Activated T-cell treated with anti-CD3 and anti-CD28 coated beads for 1 hour (primary cell): ENCODE results near the gene CA5B.
A peak's percentile ranks its signal among the peaks of the same experiment; 100 is the strongest.
"Not testable (repeated sequence)": the region's sequence is repeated elsewhere in the genome, so short reads cannot be mapped to it uniquely, and the experiment has no call there.

ENCODE experiments used
- DNase-seq: peaks from one replicate; pipeline ENCODE4 v3.0.0-alpha.2; 2020; ENCODE audit warnings: low read depth

CA5B gene

DNA sequence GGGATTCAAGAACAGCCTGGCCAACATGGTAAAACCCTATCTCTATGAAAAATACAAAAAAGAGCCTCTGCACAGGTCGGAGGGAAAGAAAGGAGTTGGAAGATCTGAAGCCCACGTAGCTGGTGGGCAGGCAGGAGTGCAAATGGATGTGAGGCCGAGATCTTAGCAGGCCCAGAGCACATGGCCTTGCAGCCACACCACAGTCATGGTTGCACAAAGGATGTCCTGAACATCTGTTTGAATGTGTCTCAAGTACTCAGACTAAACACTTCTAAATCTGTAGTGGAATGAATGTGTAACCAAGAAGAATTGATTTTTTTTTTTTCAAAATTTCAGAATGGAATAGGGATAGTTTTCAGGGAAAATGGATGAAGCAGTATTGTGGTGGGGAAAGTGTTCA is 10.8 kb downstream of the CA5B start:
- DNase-seq: no peak

DNA sequence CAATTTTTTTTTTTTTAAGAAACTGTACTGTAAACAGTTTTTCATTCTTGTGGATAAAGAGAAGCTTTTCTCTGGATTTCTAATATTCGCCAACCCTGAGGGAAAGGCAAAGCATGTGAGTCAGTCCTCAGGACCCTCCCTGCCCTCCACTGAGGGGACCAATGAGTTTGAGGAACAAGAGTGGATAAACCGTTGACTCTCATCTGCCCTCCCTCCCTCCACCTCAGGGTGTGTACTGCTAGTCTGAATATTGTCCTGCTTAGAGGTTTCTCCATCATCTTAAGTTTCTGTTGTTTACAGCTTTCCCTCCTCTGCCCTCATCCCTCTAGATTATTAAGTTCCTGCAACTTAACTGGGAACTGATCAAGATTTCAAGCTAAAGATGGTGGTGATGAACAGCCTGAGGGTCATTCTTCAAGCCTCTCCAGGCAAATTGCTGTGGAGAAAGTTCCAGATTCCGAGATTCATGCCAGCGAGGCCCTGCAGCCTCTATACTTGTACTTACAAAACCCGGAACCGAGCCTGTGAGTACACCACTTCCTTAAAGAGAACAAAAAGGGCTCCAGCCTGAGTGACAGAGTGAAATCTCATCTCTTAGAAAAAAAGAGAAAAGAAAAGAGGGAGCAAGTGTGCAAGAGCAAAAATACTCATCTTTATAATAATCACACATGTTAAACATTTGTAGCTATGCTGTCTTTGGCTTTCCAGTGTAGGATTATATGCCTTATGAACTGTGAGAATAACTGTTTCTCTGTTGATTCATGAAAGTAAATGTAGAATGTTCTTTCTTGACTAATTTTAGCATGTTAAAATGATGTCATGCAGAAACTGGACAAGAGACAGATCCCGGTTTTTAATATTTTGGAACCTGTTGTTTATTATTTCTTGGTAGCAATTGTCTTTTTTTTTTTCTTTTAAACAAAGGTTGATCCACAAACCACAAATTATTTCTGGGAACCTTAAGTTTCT is 11.9 kb downstream of the CA5B start:
- no peak for DNase-seq

DNA sequence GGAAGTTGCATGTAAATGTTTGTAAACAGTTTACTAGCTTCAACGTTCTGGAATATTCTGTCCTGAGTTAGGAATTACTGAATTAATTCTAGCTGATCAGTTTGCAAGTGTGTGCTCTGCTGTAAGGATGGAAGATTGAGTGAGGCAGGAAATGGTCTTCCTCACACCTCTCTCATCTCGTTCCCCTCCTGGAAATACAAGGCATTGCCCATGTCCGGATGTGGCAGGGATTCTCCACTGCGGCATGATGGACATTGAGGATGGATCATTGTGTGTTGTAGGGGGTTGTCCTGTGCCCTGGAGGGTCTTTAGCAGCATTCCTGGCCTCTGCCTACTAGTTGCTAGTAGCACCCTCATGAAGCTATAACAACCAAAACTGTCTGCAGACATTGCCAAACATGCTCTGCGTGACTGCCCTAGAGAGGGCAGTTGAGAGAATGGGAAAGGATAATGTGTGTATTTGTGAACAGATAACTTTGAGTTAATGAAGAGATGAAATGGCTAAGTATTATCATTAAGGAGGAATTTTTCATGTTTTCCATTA is 12.6 kb downstream of the CA5B start:
- DNase-seq: no peak

DNA sequence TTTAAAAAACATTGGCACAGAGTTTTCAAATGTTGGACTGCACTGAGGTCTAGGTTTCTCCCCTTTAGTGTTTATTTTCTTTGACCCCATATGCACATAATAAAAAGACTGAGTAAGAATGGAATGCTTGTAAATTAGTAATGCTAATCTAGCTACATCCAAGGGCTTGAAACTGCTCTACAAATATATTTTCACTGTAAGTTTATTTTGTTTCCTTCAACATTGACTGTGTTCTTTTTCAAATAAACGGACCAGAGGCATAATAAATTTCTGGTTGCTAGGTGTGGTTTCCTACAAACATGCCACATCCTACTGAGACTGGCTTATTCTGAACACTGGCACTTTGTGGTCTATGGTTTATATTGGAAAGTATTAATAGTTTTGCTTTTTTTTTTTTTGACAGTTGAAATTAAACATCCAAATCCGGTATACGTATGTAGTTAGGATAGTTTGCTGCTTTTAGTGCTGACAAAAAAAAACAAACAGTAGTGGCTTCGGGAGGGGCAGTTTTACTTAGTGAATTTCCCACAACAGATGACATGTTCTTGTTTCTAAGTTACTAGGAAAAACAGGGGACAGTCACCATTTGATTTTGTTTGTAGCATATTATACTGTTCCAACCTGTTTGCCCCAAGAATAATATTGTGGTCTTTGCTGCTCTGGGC is 13.2 kb downstream of the CA5B start:
- no peak for DNase-seq

DNA sequence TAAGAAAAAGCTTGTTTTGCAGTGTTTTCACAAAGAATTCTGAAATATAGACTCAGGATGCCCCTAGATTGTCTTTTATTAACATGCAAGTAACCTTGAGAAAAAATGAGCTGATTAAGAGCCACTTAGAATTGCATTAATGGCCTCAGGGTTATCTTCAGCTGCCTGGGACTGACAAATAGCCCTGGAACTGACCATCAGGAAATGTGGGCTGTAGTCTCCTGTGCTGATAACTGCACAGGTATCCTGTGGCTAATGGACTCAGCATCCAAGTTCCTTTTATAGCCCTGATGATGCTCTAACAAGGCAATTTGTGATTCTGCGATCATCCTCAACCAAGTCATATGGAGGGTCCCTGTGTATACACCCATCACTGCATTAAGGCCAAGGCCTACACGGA is 17.0 kb downstream of the CA5B start:
- DNase-seq: no peak

DNA sequence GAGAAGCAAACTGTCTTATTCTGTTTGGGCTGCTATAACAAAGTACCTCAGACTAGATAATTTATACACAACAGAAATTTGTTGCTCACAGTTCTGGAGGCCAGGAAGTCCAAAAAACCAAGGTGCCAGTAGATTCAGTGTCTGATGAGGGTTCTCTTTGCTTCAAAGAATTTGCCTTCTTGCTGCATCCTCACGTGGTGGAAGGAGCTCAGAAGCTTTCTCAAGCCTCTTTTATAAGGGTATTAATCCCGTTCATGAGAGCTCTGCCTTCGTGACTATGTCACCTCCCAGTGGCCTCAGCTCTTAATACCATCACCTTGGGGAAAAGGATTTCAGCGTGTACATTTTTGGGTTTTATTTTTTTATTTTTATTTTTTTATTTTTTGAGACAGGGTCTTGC is 20.1 kb downstream of the CA5B start:
- DNase-seq: no peak

DNA sequence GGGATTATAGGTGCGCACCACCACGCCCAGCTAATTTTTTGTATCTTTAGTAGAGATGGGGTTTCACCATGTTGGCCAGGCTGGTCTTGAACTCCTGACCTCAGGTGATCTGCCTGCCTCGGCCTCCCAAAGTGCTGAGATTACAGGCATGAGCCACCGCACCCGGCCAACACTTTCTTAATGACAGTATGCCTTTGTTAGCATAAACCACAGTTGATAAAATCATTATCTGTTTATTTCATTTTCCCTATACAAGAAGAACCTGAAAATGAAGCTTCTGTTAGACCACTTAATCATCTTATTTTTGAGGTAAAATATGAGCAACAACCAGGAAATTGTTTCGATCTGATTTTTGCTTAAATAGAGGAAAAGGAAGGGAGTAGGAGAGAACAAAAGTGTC is 21.8 kb downstream of the CA5B start:
- DNase-seq: not testable (repeated sequence)

DNA sequence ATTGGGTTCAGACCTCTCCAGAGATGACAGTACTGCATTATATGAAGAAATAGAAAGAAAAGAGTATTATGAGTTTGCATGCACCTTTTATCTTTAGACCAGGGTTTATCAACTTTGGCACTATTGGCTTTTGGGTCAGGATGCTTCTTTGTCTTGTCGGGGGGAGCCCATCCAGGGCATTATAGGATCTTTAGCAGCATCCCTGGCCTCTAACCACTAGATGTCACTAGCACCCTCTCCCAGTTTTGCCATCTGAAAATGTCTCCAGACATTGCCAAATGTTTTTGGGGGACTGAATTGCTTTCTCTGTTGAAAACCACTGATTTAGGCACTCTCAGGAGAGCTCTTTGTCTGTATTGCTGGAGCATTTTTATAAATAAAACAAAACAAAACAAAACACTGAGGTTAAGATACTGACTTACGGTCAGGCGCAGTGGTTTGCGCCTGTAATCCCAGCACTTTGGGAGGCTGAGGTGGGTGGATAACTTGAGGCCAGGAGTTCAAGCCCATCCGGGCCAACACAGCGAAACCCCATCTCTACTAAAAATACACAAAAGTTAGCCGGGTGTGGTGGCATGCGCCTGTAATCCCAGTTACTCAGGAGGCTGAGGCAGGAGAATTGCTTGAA is 23.6 kb downstream of the CA5B start:
- no peak for DNase-seq

DNA sequence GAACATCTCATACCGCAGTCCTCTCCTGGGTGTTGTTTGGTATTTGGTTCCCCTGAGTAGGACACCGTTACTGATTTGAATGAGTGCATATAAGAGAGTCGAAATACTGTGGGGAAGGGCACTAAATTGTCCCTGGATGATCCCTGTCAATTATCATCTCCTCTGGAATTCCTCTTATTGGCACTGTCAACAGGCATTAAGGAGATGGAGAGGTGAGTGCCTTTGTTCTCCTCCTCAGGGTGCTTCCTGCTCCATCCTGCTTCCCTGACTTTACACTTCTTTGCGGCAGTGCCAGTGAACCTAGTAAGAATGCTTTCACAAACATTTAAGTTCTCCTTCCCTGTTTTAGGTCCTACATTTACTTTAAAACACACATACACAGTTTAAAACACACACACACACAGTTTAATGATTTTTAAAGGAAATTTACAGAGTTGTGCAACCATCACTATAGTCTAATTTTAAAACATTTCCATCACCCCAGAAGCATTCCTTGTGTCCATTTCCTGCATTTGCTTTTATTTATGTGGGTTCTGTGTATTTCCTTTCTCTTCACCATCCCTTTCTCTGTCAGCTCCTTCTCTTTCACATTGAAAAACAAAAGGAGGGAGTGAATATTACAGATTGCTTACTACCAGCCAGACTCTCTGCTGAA is 31.4 kb downstream of the CA5B start:
- no peak for DNase-seq

DNA sequence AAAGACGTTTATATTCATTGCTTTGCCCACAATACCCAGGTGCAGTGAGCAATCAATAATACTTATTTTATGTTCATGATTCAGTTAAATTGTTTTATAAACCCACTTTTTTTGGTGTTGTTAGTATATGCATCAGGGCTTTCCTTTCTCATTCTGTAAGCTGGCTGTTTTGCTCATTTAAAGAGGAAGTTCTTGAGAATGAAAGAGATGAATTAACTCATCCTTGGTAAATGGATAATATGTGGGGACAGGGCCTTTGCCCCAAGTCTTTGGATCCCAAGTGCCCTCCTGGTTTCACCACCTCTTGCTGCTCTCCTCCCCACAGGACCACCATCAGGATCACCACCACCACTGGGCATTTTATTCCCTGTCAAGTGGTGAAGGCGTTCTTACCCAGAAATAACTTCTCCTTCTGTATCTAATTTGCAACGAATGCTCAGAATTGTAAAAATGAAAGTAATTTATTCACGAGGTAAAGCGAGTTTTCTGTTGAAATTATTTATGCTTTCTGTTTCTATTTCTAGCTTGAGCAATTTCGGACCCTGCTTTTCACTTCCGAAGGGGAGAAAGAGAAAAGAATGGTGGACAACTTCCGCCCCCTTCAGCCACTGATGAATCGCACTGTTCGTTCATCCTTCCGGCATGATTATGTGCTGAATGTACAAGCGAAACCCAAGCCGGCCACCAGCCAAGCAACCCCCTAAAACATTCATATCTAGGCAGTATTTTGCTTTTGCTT is 44.1 kb downstream of the CA5B start:
- DNase-seq: no peak

DNA sequence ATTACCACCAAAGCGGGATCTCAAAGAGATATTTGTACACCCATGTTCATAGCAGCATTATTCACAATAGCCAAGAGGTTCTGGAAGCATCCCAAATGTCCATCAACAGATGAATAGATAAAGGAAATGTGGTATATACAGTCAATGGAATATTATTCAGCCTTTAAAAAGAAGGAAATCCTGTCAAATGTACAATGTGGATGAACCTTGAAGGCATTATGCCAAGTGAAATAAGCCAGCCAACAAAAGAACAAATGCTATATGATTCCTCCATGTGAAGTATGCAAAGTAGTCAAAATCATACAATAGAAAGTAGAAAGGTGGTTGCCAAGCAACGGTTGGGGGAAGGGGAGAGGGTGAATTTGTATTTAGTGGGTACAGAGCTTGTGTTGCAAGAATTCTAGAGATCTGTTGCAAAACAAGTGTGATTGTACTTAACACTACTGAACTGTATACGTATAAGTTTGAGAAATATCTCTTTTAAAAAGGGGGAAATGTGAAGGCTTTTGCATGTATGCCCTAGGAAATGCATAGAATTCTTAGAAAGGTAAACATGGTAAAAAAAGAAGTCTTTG is 47.2 kb downstream of the CA5B start:
- DNase-seq: no peak

DNA sequence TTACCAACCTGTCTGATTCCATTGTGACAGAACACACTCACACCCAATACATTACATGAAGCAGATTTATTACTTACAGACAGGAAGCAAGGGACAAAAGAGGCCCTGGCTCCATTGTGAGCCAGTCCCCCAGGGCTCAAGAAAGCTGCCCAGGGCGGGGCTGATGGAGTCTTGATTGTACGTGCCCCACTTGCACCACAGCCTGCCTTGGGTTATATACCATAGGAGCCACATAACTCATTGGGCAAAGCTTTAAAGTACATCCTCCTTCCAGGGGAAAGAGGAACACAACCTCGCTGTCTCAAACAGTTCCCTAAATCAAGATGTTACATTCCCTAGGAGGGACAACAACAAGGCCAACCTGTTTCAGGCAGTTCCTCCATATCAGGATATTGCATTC is 48.8 kb downstream of the CA5B start:
- no peak for DNase-seq

DNA sequence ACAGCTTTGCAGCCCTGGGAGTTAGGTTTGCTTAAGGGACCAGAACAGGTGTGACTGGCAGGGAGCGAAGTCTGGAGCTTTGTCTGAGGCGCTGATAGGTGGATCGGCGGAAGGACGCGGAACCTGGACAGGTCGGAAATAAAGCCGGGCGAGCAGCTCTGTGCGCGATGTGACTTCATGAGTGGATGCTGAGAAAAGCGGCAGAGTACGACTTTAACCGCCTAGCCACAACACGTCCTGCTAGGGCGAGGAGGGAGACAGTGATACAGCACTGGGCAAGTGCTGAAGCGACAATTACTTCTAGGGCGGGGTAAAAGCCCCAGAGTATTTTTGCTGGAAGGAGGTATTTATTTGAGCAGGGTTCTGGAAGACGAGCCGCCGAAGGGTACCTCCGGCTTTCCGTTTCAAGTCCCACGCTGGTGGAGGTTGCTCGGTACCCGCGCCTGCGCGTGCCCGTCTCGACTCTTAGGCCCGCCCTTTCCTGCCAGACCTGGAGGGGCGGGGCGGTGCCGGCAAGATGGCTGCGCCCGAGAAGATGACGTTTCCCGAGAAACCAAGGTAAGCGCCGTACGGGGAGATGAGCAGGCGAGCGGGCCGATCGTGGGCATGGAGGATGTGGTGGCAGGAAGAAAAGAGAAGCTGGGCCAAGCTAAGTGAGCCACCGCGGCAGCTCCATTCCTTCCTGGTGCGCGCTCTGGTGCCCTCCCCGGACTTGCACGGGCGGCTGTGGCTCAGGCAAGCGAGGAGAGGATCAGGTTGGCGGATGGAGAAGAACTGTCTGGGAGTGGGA is 52.1 kb downstream of the CA5B start, which contains the start of gene ZRSR2:
TSS of gene ZRSR2 (plus strand) at position 506 of the 790 bp plus-strand sequence. CDS start at position 518, 12 bp downstream.
- DNase-seq: peak; percentile 70

DNA sequence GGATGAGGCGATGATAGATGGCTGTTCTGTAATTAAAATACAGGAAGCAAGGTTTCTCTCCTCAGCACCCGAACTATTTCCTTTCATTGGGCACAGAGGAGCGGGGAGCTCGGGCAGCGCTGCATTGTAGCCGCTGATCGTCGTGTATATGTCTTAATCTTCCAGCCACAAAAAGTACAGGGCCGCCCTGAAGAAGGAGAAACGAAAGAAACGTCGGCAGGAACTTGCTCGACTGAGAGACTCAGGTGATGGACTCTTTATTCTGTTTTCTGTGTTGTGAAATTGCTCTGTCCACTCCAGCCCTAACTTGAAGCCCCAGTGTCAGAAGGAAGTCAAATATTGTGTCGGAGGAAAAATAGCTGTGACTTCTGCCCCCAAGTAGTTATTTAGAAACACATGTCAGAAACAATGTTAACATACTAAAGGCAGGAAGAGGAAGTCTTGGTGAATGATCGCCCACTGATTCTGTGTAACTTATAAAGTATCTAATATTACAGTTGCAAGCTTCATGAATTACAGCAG is 52.8 kb downstream of the CA5B start:
- DNase-seq: no peak

DNA sequence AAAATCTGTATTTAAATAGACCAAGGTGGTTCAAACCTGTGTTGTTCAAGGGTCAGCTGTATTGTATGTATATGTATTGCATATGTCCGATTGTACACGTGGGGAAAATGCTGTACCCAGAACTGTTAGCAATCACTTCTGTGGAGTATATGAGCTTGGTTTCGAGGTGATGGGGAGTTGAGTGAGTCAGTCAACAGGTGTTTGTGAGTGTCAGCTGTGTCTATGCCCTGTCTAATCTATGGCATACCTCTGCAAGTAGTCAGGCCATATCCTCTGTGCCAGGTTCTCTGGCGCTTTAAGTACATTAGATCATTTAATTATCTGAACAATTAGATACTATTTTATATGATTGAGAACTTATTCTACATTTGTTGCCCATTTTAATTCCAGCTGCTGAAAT is 59.6 kb downstream of the CA5B start:
- no peak for DNase-seq

DNA sequence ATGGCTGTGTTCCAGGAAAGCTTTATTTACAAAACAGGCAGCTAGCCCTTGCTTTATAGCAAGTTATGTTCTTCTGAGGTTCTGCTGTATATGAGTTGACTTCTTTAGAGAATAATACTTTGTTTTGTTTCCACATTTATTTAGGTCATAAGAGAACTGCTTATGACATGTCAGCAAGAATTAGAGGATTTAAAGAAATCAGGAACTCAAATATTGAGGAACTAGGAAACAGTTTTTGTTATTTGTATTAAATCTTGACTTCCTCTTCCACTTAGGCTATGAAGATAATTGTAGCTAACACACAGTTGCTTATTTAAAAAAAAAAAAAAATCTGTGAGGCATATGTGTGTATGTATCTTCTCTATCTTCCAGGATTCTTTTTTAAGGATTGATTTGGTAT is 66.5 kb downstream of the CA5B start:
- no peak for DNase-seq

DNA sequence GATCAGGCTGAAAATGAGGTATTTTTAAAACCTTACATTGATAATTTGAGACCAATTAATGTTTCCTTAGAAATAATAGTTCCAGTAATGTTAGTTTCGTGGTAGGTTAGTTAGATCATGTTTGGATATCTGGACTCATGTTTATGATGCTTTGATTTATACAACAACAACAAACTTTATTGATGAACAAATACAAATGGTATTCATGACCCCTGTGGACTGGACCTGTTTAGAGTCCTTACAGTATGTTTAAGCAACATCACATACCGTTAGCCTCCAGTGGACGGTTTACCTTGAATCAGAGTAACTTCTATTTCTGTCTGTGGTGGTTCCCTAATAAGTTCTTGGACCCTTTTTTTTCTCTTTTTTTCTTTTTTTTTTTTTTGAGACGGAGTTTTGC is 70.2 kb downstream of the CA5B start:
- no peak for DNase-seq

DNA sequence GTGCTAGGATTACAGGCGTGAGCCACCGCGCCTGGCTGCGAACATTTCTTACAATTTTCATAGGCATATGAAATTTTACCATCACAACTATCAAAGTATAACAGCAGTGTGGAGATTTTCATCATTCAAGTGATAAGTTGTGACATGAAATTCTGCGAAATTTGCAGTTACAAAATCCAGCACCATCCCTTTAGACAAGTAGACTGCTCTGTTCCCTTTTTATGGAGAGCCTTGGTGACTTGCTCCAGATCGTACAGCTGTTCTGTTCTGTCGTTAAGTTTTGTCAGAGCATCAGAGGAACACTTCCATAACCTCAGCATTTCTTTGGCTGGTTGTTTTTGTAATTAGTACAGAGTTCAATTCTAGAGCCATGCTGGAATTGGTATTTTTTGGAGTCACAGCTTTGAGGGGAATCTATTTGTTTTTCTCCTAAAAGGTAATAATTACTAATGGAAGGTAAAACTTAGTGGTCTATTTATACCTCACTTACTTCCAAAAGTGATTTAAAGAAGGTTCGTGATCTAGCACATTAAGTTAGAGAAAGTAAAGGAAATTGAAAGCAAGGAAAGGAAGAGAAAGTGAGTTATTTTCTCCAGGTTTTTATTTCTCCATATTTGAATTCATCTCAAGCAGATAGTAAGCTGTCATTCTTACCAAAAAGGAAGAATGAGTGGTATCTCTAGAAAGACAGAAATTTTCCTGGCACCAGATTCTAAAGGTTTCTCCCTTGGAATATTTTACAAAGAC is 74.3 kb downstream of the CA5B start:
- DNase-seq: no peak

DNA sequence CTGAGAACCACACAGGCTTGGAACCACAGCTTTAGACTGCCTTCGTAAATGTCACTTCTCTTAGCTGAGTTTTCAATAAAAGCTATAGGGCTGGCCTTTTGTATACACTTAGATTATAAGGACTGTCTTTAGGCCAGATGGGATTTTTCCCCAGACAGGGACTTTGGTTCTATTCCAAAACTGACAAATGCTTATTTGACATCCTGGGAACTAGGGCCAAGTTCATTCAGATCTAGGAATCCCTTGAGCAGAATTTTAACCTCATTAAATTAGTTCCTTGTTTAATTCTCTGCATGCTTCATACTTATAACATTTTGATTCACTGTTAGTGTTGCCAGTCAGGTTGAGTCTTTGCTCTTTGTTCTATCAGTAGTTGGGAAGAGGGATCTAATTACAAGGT is 75.3 kb downstream of the CA5B start:
- no peak for DNase-seq
